DOHH2 (cell line): ENCODE data around the gene CLIP2.
"Not testable (repeated sequence)": the region's sequence is repeated elsewhere in the genome, so short reads cannot be mapped to it uniquely, and the experiment has no call there.

ENCODE experiments used
- EZH2phosphoT487 ChIP-seq: fragments of 200-600 bp; sonication (generic); IDR thresholded peaks from 2 replicates; pipeline ENCODE4 v1.6.1; 2017; ENCODE audit warnings: borderline replicate concordance, mild to moderate bottlenecking, antibody characterized with exemption, low read length, moderate library complexity, mixed read lengths
- TF ChIP-seq, protein P1 (sequence below): fragments of 200-600 bp; sonication (generic); IDR thresholded peaks from one replicate; pipeline ENCODE4 v1.5.1; 2014; ENCODE audit warnings: antibody characterized with exemption, mild to moderate bottlenecking, low read depth, low read length; ENCODE audit not compliant: poor library complexity, severe bottlenecking

DNA sequence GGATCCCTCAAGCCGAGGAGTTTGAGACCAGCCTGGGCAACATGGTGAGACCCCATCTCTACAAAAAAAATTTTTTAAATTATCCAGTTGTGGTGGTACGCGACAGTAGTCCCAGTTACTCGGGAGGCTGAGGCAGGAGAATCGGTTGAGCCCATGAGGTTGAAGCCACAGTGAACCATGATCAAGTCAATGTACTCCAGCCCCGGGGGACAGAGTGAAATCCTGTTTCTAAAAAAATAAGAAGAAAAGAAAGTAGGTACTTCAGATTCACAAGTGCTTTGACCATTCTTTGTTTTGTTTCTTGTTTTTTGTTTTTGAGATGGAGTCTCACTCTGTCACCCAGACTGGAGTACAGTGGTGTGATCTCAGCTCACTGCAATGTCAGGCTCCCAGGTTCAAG lies 33.7 kb upstream of the CLIP2 start:
- TF ChIP-seq, protein P1, sequence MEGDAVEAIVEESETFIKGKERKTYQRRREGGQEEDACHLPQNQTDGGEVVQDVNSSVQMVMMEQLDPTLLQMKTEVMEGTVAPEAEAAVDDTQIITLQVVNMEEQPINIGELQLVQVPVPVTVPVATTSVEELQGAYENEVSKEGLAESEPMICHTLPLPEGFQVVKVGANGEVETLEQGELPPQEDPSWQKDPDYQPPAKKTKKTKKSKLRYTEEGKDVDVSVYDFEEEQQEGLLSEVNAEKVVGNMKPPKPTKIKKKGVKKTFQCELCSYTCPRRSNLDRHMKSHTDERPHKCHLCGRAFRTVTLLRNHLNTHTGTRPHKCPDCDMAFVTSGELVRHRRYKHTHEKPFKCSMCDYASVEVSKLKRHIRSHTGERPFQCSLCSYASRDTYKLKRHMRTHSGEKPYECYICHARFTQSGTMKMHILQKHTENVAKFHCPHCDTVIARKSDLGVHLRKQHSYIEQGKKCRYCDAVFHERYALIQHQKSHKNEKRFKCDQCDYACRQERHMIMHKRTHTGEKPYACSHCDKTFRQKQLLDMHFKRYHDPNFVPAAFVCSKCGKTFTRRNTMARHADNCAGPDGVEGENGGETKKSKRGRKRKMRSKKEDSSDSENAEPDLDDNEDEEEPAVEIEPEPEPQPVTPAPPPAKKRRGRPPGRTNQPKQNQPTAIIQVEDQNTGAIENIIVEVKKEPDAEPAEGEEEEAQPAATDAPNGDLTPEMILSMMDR = not testable (repeated sequence)
- not testable (repeated sequence) for TF ChIP-seq EZH2phosphoT487
